Naive thymus-derived CD4-positive, alpha-beta T cell (primary cell): ENCODE results near the gene MYADM. TPM values are rescaled to one million over a fixed set of nuclear protein-coding genes. Genes with fewer than 3 reads are reported as not detected.
"Not testable (repeated sequence)": the region's sequence is repeated elsewhere in the genome, so short reads cannot be mapped to it uniquely, and the experiment has no call there.

Experiments
- ATAC-seq: fragments of 150-1000 bp; cut with Tn5 transposase; 2 replicates; pipeline ENCODE4 v1.10.0; 2021; ENCODE audit warnings: mild to moderate bottlenecking, moderate library complexity
- CTCF ChIA-PET: fragments of 350-600 bp; sonication (Branson Sonifier 250); formaldehyde crosslinking; loops from one replicate; lab custom pipeline; 2021; ENCODE audit warnings: antibody characterized with exemption; lab: Charles Lee
- POLR2A ChIA-PET: fragments of 350-600 bp; sonication (Branson Sonifier 250); formaldehyde crosslinking; loops from one replicate; lab custom pipeline; 2021; ENCODE audit warnings: antibody characterized with exemption, inconsistent platforms; lab: Charles Lee
- DNase-seq, 9 donors: peaks; one replicate each; pipeline versions ENCODE4 v3.0.0 to v3.0.0-alpha.2; 2020 to 2022; ENCODE audit warnings: mixed read lengths in 1 of 9
- H3K27ac ChIP-seq: one replicate; pipeline ENCODE4 v1.7.0; 2013; ENCODE audit warnings: mild to moderate bottlenecking, low read depth, low read length, moderate library complexity
- H3K27me3 ChIP-seq, 2 donors: one replicate each; pipeline ENCODE4 v1.7.0; 2013; ENCODE audit warnings: low read length in 2 of 2, mild to moderate bottlenecking in 2 of 2, moderate library complexity in 2 of 2; ENCODE audit not compliant: control insufficient read depth in 2 of 2, insufficient read depth in 2 of 2
- H3K36me3 ChIP-seq, 3 experiments: 1 replicate in 2 of 3; 2 replicates in 1 of 3; pipeline ENCODE4 v1.7.0; 2013; ENCODE audit warnings: low read length in 3 of 3, mild to moderate bottlenecking in 3 of 3, moderate library complexity in 1 of 3; ENCODE audit not compliant: insufficient read depth in 3 of 3, control insufficient read depth in 2 of 3
- H3K4me1 ChIP-seq, 2 donors: one replicate each; pipeline ENCODE4 v1.7.0; 2013; ENCODE audit warnings: low read length in 2 of 2, mild to moderate bottlenecking in 2 of 2, moderate library complexity in 1 of 2; ENCODE audit not compliant: control insufficient read depth in 2 of 2, insufficient read depth in 2 of 2
- H3K4me3 ChIP-seq: 2 replicates; pipeline ENCODE4 v1.7.0; 2013; ENCODE audit warnings: mild to moderate bottlenecking, low read length
- H3K9me3 ChIP-seq, 3 experiments: 1 replicate in 2 of 3; 2 replicates in 1 of 3; pipeline ENCODE4 v1.7.0; 2013; ENCODE audit warnings: low read length in 3 of 3; ENCODE audit not compliant: control insufficient read depth in 2 of 3
- H3K27ac Mint-ChIP-seq, 9 donors: one replicate each; pipeline ENCODE4 v1.8.0; 2020 to 2022; ENCODE audit warnings: mixed read lengths in 9 of 9, mild to moderate bottlenecking in 8 of 9, moderate library complexity in 5 of 9, inconsistent platforms in 2 of 9
- H3K27me3 Mint-ChIP-seq, 5 donors: one replicate each; pipeline ENCODE4 v1.8.0; 2021 to 2022; ENCODE audit warnings: mixed read lengths in 5 of 5, mild to moderate bottlenecking in 1 of 5
- H3K36me3 Mint-ChIP-seq, 5 donors: one replicate each; pipeline ENCODE4 v1.8.0; 2020 to 2022; ENCODE audit warnings: mixed read lengths in 5 of 5, mild to moderate bottlenecking in 3 of 5, inconsistent platforms in 1 of 5
- H3K4me1 Mint-ChIP-seq, 7 donors: one replicate each; pipeline ENCODE4 v1.8.0; 2020 to 2022; ENCODE audit warnings: mixed read lengths in 7 of 7, mild to moderate bottlenecking in 3 of 7, inconsistent platforms in 1 of 7
- H3K4me3 Mint-ChIP-seq, 10 donors: one replicate each; pipeline ENCODE4 v1.8.0; 2020 to 2022; ENCODE audit warnings: mild to moderate bottlenecking in 10 of 10, mixed read lengths in 10 of 10, moderate library complexity in 6 of 10, inconsistent platforms in 2 of 10
- H3K9me3 Mint-ChIP-seq, 11 donors: one replicate each; pipeline ENCODE4 v1.8.0; 2020 to 2022; ENCODE audit warnings: mixed read lengths in 11 of 11, mild to moderate bottlenecking in 4 of 11, inconsistent platforms in 1 of 11, moderate library complexity in 1 of 11
- intact Hi-C, 2 donors: fragments of 100-400 bp; cut with micrococcal nuclease; formaldehyde crosslinking; loops; one replicate each; pipeline ENCODE4 v1.15.1; 2023
- polyA plus RNA-seq, 2 donors: library from polyadenylated mRNA; unstranded; fragments of 300-500 nt; fragmentation: Illumina TruSeq; gene quantifications; one replicate each; pipeline ENCODE4 v1.2.3, GENCODE V29; 2021
- total RNA-seq, 6 experiments: library from RNA in 5 of 6; stranded (reverse) in 5 of 6; gene quantifications; 1 replicate in 5 of 6; 2 replicates in 1 of 6; pipeline ENCODE4 v1.2.3 and lab custom pipeline; 2021 to 2026

Gene MYADM
- total and polyA plus RNA-seq, 7 experiments from 2014 or later: 51.5 to 524 (median 61.3) TPM

DNA sequence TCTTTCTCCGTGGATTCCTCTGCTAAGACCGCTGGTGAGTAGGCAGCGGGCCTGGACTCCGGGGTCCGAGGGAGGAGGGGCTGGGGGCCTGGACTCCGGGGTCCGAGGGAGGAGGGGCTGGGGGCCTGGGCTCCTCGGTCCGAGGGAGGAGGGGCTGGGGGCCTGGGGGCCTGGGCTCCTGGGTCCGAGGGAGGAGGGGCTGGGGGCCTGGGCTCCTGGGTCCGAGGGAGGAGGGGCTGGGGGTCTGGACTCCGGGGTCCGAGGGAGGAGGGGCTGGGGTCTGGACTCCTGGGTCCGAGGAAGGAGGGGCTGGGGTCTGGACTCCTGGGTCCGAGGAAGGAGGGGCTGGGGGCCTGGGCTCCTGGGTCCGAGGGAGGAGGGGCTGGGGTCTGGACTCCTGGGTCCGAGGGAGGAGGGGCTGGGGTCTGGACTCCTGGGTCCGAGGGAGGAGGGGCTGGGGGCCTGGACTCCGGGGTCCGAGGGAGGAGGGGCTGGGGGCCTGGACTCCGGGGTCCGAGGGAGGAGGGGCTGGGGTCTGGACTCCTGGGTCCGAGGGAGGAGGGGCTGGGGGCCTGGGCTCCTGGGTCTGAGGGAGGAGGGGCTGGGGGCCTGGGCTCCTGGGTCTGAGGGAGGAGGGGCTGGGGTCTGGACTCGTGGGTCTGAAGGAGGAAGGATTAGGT lies 2.3 kb downstream of the MYADM start:
- not testable (repeated sequence) for ATAC-seq, H3K27me3 ChIP-seq, H3K9me3 ChIP-seq, H3K27me3 Mint-ChIP-seq
- peaks cover 0 to 22% (median 6%) of the 10 kb centered on the region in 3 experiments for H3K36me3 ChIP-seq
- DNase-seq: peak in 1 of 9 donors; percentile 27
- H3K27ac ChIP-seq: peak overlapping the region; percentile 99
- H3K4me3 ChIP-seq: peak overlapping the region; percentile 90
- Mint-ChIP-seq H3K36me3 (peaks cover 14 to 38% (median 23%) of the 10 kb centered on the region in 5 donors), H3K27ac (peak overlapping the region; percentile 92 to 100 (median 97)), H3K4me3 (peak overlapping the region; percentile 92 to 100 (median 97)), H3K4me1 (peaks cover 31 to 70% (median 59%) of the 10 kb centered on the region in 7 donors), H3K9me3 (peaks cover 0 to 11% (median 3%) of the 10 kb centered on the region in 11 donors)
- peaks cover 25 to 47% of the 10 kb centered on the region in 2 donors for H3K4me1 ChIP-seq
- ChIA-PET CTCF (interaction anchor here (1.1 kb wide), 1 partner anchor 13 kb away, joined by 3 read pairs; no protein-coding TSS in a partner anchor), POLR2A (interaction anchor here (1.5 kb wide), 1 partner anchor 12 kb away, joined by 3 read pairs; the partner anchor contains the start of gene PRKCG)
- intact Hi-C loops: loop anchor here (1.0 to 10.0 kb wide), 10 partner anchors 7 to 1787 kb away; partner anchors contain the start of genes PRPF31 (in 2 of the 2), TFPT (in 2 of the 2), PRKCG (in 1 of the 2) and RPL28 (in 1 of the 2)

DNA sequence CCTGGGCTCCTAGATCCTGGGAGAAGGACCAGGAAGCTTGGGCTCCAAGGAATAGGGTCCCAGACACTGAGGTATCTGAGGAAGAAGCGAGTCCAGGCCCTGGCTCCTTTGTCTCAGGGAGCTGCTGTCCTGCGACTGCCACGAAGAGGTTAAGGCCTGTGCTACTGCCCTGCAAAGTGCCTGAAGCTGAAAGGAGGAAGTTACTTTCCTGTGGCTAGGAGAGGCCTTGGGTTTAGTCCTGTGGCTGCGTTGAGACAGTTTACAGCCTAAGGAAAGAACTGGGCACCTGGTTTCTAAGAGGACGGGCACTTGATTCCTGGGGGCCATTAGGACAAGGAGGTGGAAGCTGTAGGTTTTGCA lies 2.8 kb downstream of the MYADM start:
- intact Hi-C loops: no loop called here
- Histone ChIP-seq H3K4me1 (peaks cover 28 to 51% of the 10 kb centered on the region in 2 donors), H3K9me3 (no peaks in the 10 kb centered on the region), H3K36me3 (peaks cover 0 to 22% (median 6%) of the 10 kb centered on the region in 3 experiments), H3K4me3 (peak overlapping the region; percentile 30), H3K27ac (peak overlapping the region; percentile 99), H3K27me3 (no peaks in the 10 kb centered on the region)
- POLR2A ChIA-PET: interaction anchor here (1.5 kb wide), 1 partner anchor 12 kb away, joined by 3 read pairs; the partner anchor contains the start of gene PRKCG
- H3K27ac Mint-ChIP-seq: peak overlapping the region in 8 of 9 donors; percentile 63 to 95 (median 91)
- no peaks in the 10 kb centered on the region for H3K27me3 Mint-ChIP-seq
- H3K4me1 Mint-ChIP-seq: peaks cover 36 to 69% (median 64%) of the 10 kb centered on the region in 7 donors
- ATAC-seq (no peak), DNase-seq (peak in 1 of 9 donors; percentile 27)
- CTCF ChIA-PET: interaction anchor here (1.1 to 1.3 kb wide), 2 partner anchors 11 to 13 kb away, joined by 3 read pairs; partner anchors contain the start of gene PRKCG
- H3K36me3 Mint-ChIP-seq: peaks cover 14 to 38% (median 24%) of the 10 kb centered on the region in 5 donors
- H3K4me3 Mint-ChIP-seq: peak overlapping the region; percentile 67 to 92 (median 82)
- peaks cover 0 to 11% (median 3%) of the 10 kb centered on the region in 11 donors for H3K9me3 Mint-ChIP-seq

DNA sequence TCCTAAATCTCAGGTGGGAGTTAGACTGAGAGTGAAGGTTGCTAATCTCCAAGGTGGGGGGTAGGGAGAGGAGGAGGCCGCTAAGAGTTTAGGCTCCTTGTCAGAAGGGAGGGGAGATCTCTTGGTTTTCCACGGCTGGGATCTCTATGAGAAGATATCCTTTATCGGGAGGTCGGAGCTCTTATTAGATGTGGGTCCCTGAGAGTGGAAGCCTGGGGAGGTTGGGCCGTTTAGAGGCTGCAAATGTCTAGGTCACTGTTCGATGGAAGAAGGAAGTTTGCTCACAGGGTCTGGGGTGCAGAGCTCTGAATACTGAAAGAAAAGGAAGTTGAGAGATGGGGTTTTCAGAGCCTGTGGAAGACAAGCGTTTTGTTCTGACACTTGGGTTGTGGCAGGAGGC lies 3.8 kb downstream of the MYADM start:
- H3K4me1 ChIP-seq: peaks cover 25 to 54% of the 10 kb centered on the region in 2 donors
- intact Hi-C loops: no loop called here
- H3K27me3 ChIP-seq: no peaks in the 10 kb centered on the region
- H3K36me3 Mint-ChIP-seq: peaks cover 14 to 42% (median 27%) of the 10 kb centered on the region in 5 donors
- H3K36me3 ChIP-seq: peaks cover 0 to 22% (median 6%) of the 10 kb centered on the region in 3 experiments
- peak overlapping the region; percentile 99 for H3K27ac ChIP-seq
- H3K9me3 Mint-ChIP-seq: peaks cover 0 to 11% (median 3%) of the 10 kb centered on the region in 11 donors
- ChIA-PET CTCF (interaction anchor here (1.3 kb wide), 1 partner anchor 10 kb away, joined by 3 read pairs; the partner anchor contains the start of gene PRKCG), POLR2A (interaction anchor here (0.5 to 1.5 kb wide), 3 partner anchors 8 to 12 kb away, joined by 3 read pairs; partner anchors contain the start of gene PRKCG)
- ATAC-seq: no peak
- H3K9me3 ChIP-seq: no peaks in the 10 kb centered on the region
- peak overlapping the region; percentile 67 to 92 (median 82) for H3K4me3 Mint-ChIP-seq
- no peak for DNase-seq
- peaks cover 38 to 72% (median 63%) of the 10 kb centered on the region in 7 donors for H3K4me1 Mint-ChIP-seq
- H3K27me3 Mint-ChIP-seq: no peaks in the 10 kb centered on the region
- H3K27ac Mint-ChIP-seq: peak overlapping the region in 8 of 9 donors; percentile 63 to 95 (median 91)
- H3K4me3 ChIP-seq: no peak overlapping the region

GRCh38 chr19:53872762-53873161 lies 5.1 kb downstream of the MYADM start:
- intact Hi-C loops: no loop called here
- Histone ChIP-seq H3K4me1 (peaks cover 17 to 59% of the 10 kb centered on the region in 2 donors), H3K27me3 (no peaks in the 10 kb centered on the region), H3K36me3 (peaks cover 0 to 22% (median 6%) of the 10 kb centered on the region in 3 experiments), H3K9me3 (no peaks in the 10 kb centered on the region), H3K27ac (peak overlapping the region; percentile 9), H3K4me3 (no peak overlapping the region)
- H3K27me3 Mint-ChIP-seq: no peaks in the 10 kb centered on the region
- DNase-seq (no peak), ATAC-seq (no peak)
- peak overlapping the region in 9 of 10 donors; percentile 33 to 76 (median 50) for H3K4me3 Mint-ChIP-seq
- peaks cover 0 to 10% (median 3%) of the 10 kb centered on the region in 11 donors for H3K9me3 Mint-ChIP-seq
- peaks cover 50 to 75% (median 65%) of the 10 kb centered on the region in 7 donors for H3K4me1 Mint-ChIP-seq
- CTCF ChIA-PET: interaction anchor here (0.6 to 1.2 kb wide), 2 partner anchors 9 to 359 kb away, joined by 3 to 8 read pairs; partner anchors contain the start of gene PRKCG
- POLR2A ChIA-PET: interaction anchor here (0.7 to 1.1 kb wide), 2 partner anchors 233 to 1772 kb away, joined by 3 read pairs; no protein-coding TSS in a partner anchor
- H3K27ac Mint-ChIP-seq: peak overlapping the region in 8 of 9 donors; percentile 89 to 98 (median 93)
- peaks cover 14 to 51% (median 27%) of the 10 kb centered on the region in 5 donors for H3K36me3 Mint-ChIP-seq

DNA sequence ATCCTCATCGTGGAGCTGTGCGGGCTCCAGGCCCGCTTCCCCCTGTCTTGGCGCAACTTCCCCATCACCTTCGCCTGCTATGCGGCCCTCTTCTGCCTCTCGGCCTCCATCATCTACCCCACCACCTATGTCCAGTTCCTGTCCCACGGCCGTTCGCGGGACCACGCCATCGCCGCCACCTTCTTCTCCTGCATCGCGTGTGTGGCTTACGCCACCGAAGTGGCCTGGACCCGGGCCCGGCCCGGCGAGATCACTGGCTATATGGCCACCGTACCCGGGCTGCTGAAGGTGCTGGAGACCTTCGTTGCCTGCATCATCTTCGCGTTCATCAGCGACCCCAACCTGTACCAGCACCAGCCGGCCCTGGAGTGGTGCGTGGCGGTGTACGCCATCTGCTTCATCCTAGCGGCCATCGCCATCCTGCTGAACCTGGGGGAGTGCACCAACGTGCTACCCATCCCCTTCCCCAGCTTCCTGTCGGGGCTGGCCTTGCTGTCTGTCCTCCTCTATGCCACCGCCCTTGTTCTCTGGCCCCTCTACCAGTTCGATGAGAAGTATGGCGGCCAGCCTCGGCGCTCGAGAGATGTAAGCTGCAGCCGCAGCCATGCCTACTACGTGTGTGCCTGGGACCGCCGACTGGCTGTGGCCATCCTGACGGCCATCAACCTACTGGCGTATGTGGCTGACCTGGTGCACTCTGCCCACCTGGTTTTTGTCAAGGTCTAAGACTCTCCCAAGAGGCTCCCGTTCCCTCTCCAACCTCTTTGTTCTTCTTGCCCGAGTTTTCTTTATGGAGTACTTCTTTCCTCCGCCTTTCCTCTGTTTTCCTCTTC lies 6.3 kb downstream of the MYADM start:
- Histone ChIP-seq H3K27me3 (no peaks in the 10 kb centered on the region), H3K4me3 (no peak overlapping the region), H3K4me1 (peaks cover 21 to 64% of the 10 kb centered on the region in 2 donors), H3K9me3 (no peaks in the 10 kb centered on the region), H3K36me3 (peaks cover 0 to 13% (median 6%) of the 10 kb centered on the region in 3 experiments), H3K27ac (peak overlapping the region; percentile 71)
- peak in 2 of 9 donors; percentile 18 to 30 for DNase-seq
- intact Hi-C loops: no loop called here
- POLR2A ChIA-PET: interaction anchor here (1.2 to 1.4 kb wide), 3 partner anchors 8 to 263 kb away, joined by 3 to 7 read pairs (median 4); partner anchors contain the start of gene CNOT3
- peaks cover 14 to 49% (median 27%) of the 10 kb centered on the region in 5 donors for H3K36me3 Mint-ChIP-seq
- CTCF ChIA-PET: interaction anchor here (1.1 kb wide), 2 partner anchors 9 to 26 kb away, joined by 5 to 11 read pairs; no protein-coding TSS in a partner anchor
- H3K27ac Mint-ChIP-seq: peak overlapping the region in 8 of 9 donors; percentile 78 to 98 (median 94)
- ATAC-seq: no peak
- peaks cover 0 to 5% (median 0%) of the 10 kb centered on the region in 5 donors for H3K27me3 Mint-ChIP-seq
- H3K9me3 Mint-ChIP-seq: peaks cover 0 to 10% (median 3%) of the 10 kb centered on the region in 11 donors
- H3K4me3 Mint-ChIP-seq: peak overlapping the region; percentile 64 to 82 (median 73)
- H3K4me1 Mint-ChIP-seq: peaks cover 50 to 87% (median 67%) of the 10 kb centered on the region in 7 donors
